Caco-2 (cell line): ENCODE data around the gene TRIM2. TPM values are rescaled to one million over a fixed set of nuclear protein-coding genes. Genes with fewer than 3 reads are reported as not detected.

ENCODE experiments used
- BruUV-seq: library from RNA; stranded (reverse); fragments of 400-500 nt; replicated peaks from 2 replicates; lab custom pipeline; 2021; lab: Mats Ljungman, UMichigan
- CTCF ChIA-PET: fragments of 300-600 bp; sonication (Branson Sonifier 250); formaldehyde crosslinking; loops from one replicate; lab custom pipeline; 2022; ENCODE audit warnings: antibody characterized with exemption; lab: Charles Lee
- POLR2A ChIA-PET: fragments of 300-600 bp; sonication (Branson Sonifier 250); formaldehyde crosslinking; loops from one replicate; lab custom pipeline; 2022; ENCODE audit warnings: antibody characterized with exemption; lab: Charles Lee
- DNase-seq, 2 experiments: peaks; one replicate each; pipeline versions ENCODE4 v3.0.0 to v3.0.0-alpha.2; 2020 to 2022
- H3K27me3 ChIP-seq: replicated peaks from 2 replicates; pipeline ENCODE4 v1.6.0; 2011; ENCODE audit warnings: low read length; ENCODE audit not compliant: control insufficient read depth, insufficient read depth
- H3K36me3 ChIP-seq: 2 replicates; pipeline ENCODE4 v1.5.1; 2011; ENCODE audit warnings: low read length; ENCODE audit not compliant: control insufficient read depth, insufficient read depth
- H3K4me1 ChIP-seq: fragments of 250-450 bp; sonication (Bioruptor Pico); 2 replicates; pipeline ENCODE4 v1.5.1; 2020; ENCODE audit warnings: mild to moderate bottlenecking
- H3K4me3 ChIP-seq: 2 replicates; pipeline ENCODE4 v1.5.1; 2011; ENCODE audit warnings: low read depth, mild to moderate bottlenecking, control low read depth, low read length
- H3K9me3 ChIP-seq: fragments of 250-450 bp; sonication (Bioruptor Pico); 2 replicates; pipeline ENCODE4 v1.5.1; 2020; ENCODE audit warnings: mild to moderate bottlenecking, moderate library complexity
- H3K27ac Mint-ChIP-seq: one replicate; pipeline ENCODE4 v1.8.0; 2022; ENCODE audit warnings: mixed read lengths; ENCODE audit not compliant: unreplicated experiment
- H3K27me3 Mint-ChIP-seq: one replicate; pipeline ENCODE4 v1.8.0; 2022; ENCODE audit warnings: mixed read lengths; ENCODE audit not compliant: insufficient read depth, unreplicated experiment
- H3K36me3 Mint-ChIP-seq: one replicate; pipeline ENCODE4 v1.8.0; 2022; ENCODE audit warnings: mild to moderate bottlenecking, mixed read lengths; ENCODE audit not compliant: insufficient read depth, unreplicated experiment
- H3K4me1 Mint-ChIP-seq: one replicate; pipeline ENCODE4 v1.8.0; 2022; ENCODE audit warnings: low read depth, mixed read lengths; ENCODE audit not compliant: unreplicated experiment
- H3K4me3 Mint-ChIP-seq: one replicate; pipeline ENCODE4 v1.8.0; 2022; ENCODE audit warnings: mild to moderate bottlenecking, moderate library complexity, mixed read lengths; ENCODE audit not compliant: unreplicated experiment
- H3K9me3 Mint-ChIP-seq: one replicate; pipeline ENCODE4 v1.8.0; 2022; ENCODE audit warnings: mixed read lengths; ENCODE audit not compliant: unreplicated experiment
- intact Hi-C: fragments of 100-400 bp; cut with micrococcal nuclease; formaldehyde crosslinking; loops from one replicate; pipeline ENCODE4 v1.10.0; 2022; ENCODE audit not compliant: unreplicated experiment
- total RNA-seq: library from RNA; stranded (reverse); gene quantifications from 2 replicates; pipeline ENCODE4 v1.2.3, GENCODE V29; 2022
- TF ChIP-seq, protein P1 (sequence below), 2 experiments: fragments of 200-600 bp in 1 of 2; IDR thresholded peaks; 1 replicate in 1 of 2; 2 replicates in 1 of 2; pipeline versions ENCODE4 v1.5.1 to v1.8.0; 2011 to 2022; ENCODE audit warnings: antibody characterized with exemption in 1 of 2, control low read depth in 1 of 2, inconsistent platforms in 1 of 2, low read depth in 1 of 2, low read length in 1 of 2, mild to moderate bottlenecking in 1 of 2, moderate library complexity in 1 of 2; ENCODE audit not compliant: insufficient read depth in 1 of 2, severe bottlenecking in 1 of 2, unreplicated experiment in 1 of 2

The TRIM2 gene
- total RNA-seq, 1 experiment from 2014 or later, result 62.3 TPM

DNA sequence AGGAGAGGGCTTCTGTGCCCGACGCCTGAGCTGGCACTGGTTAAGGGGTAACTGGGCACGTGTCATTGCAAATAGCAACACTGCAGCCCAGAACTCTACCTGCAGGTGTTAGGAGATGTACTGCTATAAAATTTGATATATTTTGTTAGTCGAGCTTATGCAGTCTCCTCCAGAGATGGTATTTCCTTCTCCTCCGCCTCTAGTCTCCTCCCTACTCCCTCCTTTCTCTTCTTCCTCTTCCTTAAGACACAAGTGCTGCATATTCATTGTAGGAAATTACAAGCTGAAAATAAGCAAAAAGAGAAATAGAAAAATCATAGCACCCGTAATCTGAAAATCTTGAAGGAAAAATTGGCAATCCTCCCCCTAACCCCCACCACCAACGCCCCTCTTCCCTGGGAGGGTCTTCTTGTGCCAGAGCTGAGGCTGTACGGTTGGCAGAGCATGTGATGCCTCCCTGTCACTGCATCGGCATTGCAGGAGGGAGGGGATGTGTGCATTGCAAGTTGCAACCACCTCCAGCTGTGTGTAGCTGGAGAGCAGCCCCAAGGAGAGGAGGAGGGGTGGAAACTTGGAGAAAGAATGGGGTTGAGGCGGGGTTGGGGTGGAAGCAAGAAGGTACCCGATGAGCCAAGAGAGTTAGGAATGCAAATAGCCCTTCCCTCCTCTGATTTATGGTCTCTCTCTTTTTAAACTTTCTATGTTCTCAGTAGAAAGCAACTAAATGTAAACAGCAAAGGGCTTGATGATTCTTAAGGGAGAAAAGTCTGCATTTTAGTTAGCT is 92.0 kb downstream of the TRIM2 start:
- H3K9me3 ChIP-seq, result peaks cover 4% of the 10 kb centered on the region
- no peak overlapping the region for H3K4me3 ChIP-seq
- Mint-ChIP-seq H3K27me3 (no peaks in the 10 kb centered on the region), H3K27ac (peak overlapping the region; percentile 23), H3K9me3 (peaks cover 11% of the 10 kb centered on the region), H3K36me3 (peaks cover 28% of the 10 kb centered on the region), H3K4me3 (no peak overlapping the region), H3K4me1 (peaks cover 8% of the 10 kb centered on the region)
- no peak for DNase-seq
- H3K4me1 ChIP-seq, result no peaks in the 10 kb centered on the region
- intact Hi-C loops, result no loop called here
- H3K27me3 ChIP-seq, result no peaks in the 10 kb centered on the region
- CTCF ChIA-PET, result interaction anchor here (2.0 kb wide), 1 partner anchor 154 kb away, joined by 4 read pairs; no protein-coding TSS in a partner anchor
- BruUV-seq, result no TSS peak
- TF ChIP-seq, protein P1, sequence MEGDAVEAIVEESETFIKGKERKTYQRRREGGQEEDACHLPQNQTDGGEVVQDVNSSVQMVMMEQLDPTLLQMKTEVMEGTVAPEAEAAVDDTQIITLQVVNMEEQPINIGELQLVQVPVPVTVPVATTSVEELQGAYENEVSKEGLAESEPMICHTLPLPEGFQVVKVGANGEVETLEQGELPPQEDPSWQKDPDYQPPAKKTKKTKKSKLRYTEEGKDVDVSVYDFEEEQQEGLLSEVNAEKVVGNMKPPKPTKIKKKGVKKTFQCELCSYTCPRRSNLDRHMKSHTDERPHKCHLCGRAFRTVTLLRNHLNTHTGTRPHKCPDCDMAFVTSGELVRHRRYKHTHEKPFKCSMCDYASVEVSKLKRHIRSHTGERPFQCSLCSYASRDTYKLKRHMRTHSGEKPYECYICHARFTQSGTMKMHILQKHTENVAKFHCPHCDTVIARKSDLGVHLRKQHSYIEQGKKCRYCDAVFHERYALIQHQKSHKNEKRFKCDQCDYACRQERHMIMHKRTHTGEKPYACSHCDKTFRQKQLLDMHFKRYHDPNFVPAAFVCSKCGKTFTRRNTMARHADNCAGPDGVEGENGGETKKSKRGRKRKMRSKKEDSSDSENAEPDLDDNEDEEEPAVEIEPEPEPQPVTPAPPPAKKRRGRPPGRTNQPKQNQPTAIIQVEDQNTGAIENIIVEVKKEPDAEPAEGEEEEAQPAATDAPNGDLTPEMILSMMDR (IDR thresholded peaks at IDR 0.05; ENCODE audit: insufficient read depth in 1 of 2, low read depth in 1 of 2, low read length in 1 of 2, severe bottlenecking in 1 of 2, unreplicated experiment in 1 of 2), result no peak
- no peaks in the 10 kb centered on the region for H3K36me3 ChIP-seq
- POLR2A ChIA-PET, result no interaction called here

DNA sequence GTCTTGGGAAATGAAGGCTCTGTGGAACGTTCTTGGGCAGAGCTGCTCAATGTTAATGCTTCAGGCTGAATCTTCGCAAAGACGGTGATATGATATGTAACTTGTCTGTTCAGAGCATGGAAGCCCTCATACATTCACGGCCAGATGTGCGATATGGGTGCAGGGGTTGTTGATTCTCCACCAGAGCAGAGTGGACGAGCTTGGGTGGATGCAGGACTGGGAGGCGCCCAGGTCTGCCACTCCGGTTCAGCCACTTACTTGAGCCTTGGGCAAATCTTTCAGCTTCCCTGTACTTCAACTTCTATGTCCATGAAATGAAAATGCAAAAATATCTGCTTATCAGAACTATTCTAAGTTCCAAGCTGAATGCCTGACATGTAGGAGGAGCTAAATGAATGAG is 92.9 kb downstream of the TRIM2 start:
- no peaks in the 10 kb centered on the region for H3K27me3 Mint-ChIP-seq
- BruUV-seq, result no TSS peak
- no peaks in the 10 kb centered on the region for H3K4me1 ChIP-seq
- no peak overlapping the region for H3K27ac Mint-ChIP-seq
- no peak overlapping the region for H3K4me3 ChIP-seq
- POLR2A ChIA-PET, result no interaction called here
- H3K36me3 Mint-ChIP-seq, result peaks cover 33% of the 10 kb centered on the region
- no peak overlapping the region for H3K4me3 Mint-ChIP-seq
- H3K9me3 ChIP-seq, result peaks cover 4% of the 10 kb centered on the region
- TF ChIP-seq, protein P1 (IDR thresholded peaks at IDR 0.05; ENCODE audit: insufficient read depth in 1 of 2, low read depth in 1 of 2, low read length in 1 of 2, severe bottlenecking in 1 of 2, unreplicated experiment in 1 of 2), result no peak
- peaks cover 8% of the 10 kb centered on the region for H3K4me1 Mint-ChIP-seq
- H3K27me3 ChIP-seq, result no peaks in the 10 kb centered on the region
- peaks cover 11% of the 10 kb centered on the region for H3K9me3 Mint-ChIP-seq
- intact Hi-C loops, result no loop called here
- DNase-seq, result no peak
- CTCF ChIA-PET, result interaction anchor here (2.0 kb wide), 1 partner anchor 154 kb away, joined by 4 read pairs; no protein-coding TSS in a partner anchor
- no peaks in the 10 kb centered on the region for H3K36me3 ChIP-seq

DNA sequence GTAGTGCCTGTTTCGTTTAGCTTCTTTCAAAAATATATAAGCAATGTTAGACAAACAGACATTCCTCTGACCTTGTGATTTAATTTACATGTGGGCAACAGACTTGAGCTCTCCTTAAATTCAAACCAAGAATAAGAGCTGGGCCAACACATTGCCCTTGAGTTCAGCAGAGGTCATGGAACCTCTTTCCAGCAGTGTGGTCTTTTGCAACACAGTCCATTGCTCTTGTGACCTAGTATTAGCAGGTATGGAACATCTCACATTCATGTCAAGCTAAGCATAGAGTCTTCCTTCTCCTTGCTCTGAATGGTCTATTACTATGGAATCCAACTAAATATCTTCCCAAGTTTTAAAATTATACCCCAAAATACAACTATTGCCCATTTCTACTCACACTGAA is 106.5 kb downstream of the TRIM2 start:
- Histone ChIP-seq H3K4me3 (no peak overlapping the region), H3K4me1 (no peaks in the 10 kb centered on the region), H3K27me3 (no peaks in the 10 kb centered on the region), H3K36me3 (no peaks in the 10 kb centered on the region), H3K9me3 (no peaks in the 10 kb centered on the region)
- ChIA-PET CTCF (interaction anchor here (0.6 kb wide), 1 partner anchor 76 kb away, joined by 3 read pairs; no protein-coding TSS in a partner anchor), POLR2A (no interaction called here)
- Mint-ChIP-seq H3K27ac (no peak overlapping the region), H3K4me3 (no peak overlapping the region), H3K27me3 (no peaks in the 10 kb centered on the region), H3K36me3 (peaks cover 16% of the 10 kb centered on the region), H3K9me3 (no peaks in the 10 kb centered on the region), H3K4me1 (no peaks in the 10 kb centered on the region)
- TF ChIP-seq, protein P1 (IDR thresholded peaks at IDR 0.05; ENCODE audit: insufficient read depth in 1 of 2, low read depth in 1 of 2, low read length in 1 of 2, severe bottlenecking in 1 of 2, unreplicated experiment in 1 of 2), result no peak
- DNase-seq, result no peak
- BruUV-seq, result no TSS peak
- intact Hi-C loops, result no loop called here
